ENCODE results near the gene NCK1. TPM values are rescaled to one million over a fixed set of nuclear protein-coding genes. Genes with fewer than 3 reads are reported as not detected.

Gene NCK1
- total and polyA plus RNA-seq, 9 of the 15 experiments (the other 6 are each of a cell fraction or from before 2014, with no cell fraction given) = 17.3 to 30.5 (median 25.0) TPM

DNA sequence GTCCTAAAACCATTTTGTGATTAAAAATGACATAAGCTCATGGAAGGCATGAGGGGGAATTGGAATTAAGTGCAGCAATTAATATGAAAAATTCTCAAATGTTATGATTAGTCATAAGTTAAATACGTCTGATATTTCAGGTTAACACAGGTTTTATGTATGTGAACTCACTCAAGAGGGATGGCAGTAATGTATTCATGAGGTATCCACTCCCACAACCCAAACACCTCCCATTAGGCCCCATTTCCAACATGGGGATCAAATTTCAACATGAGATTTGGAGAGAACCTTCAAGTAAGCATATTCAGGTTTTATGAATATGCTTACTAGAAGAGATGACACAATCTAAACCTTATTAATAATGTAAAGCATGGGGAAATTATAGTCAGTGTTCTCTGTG, 54.2 kb downstream of the NCK1 start:
- WGBS (ENCODE audit: insufficient coverage, low coverage, missing lambda C conversion rate) = 50% methylated on average over 1 of the region's 1 CpG
- peak in 1 of 4 experiments; percentile 19 for DNase-seq (ENCODE audit: extremely low read depth in 1 of 4, low spot score in 3 of 4)
- intact Hi-C loops (cut with micrococcal nuclease) (no loop called here), in situ Hi-C loops (cut with MboI) (no loop called here)
- Histone ChIP-seq H3K79me2 (ENCODE audit: control insufficient read depth, insufficient read depth, low read length) (peaks cover 95% of the 10 kb centered on the region), H3K4me1 (replicated peaks in 1 of 2; ENCODE audit: control insufficient read depth in 2 of 2, insufficient read depth in 2 of 2, low read length in 2 of 2) (peaks cover 3 to 11% of the 10 kb centered on the region in 2 experiments; a peak in 2 of 5 replicates), H2AFZ (ENCODE audit: low read depth, low read length) (no peak overlapping the region), H3K9me1 (ENCODE audit: control insufficient read depth, insufficient read depth, low read length) (no peaks in the 10 kb centered on the region), H3K4me2 (ENCODE audit: insufficient read depth, low read length) (no peak overlapping the region), H3K27ac (ENCODE audit: extremely low read depth, low read depth, low read length) (no peak overlapping the region), H3K4me3 (no peak overlapping the region), H3K27me3 (ENCODE audit: control insufficient read depth in 2 of 2, insufficient read depth in 2 of 2, low read length in 2 of 2) (no peaks in the 10 kb centered on the region), H4K20me1 (replicated peaks; ENCODE audit: control insufficient read depth, insufficient read depth, low read length) (no peaks in the 10 kb centered on the region), H3K9me3 (replicated peaks; ENCODE audit: control insufficient read depth, insufficient read depth, low read depth, low read length) (no peaks in the 10 kb centered on the region), H3K9ac (ENCODE audit: insufficient read depth in 1 of 2, low read depth in 2 of 2, low read length in 2 of 2) (no peak overlapping the region), H3K36me3 (ENCODE audit: control insufficient read depth, insufficient read depth, low read length) (no peaks in the 10 kb centered on the region)
- ChIA-PET CTCF (ENCODE audit: low intra/inter-chr PET ratio) (no interaction called here), POLR2A (no interaction called here)
- no peak for TF ChIP-seq KLF16 (IDR thresholded peaks at IDR 0.05)
- TF ChIP-seq ZNF707 (CRISPR knock-in tag; conservative IDR thresholded peaks at IDR 0.05) = no peak
- TF ChIP-seq, protein P1, sequence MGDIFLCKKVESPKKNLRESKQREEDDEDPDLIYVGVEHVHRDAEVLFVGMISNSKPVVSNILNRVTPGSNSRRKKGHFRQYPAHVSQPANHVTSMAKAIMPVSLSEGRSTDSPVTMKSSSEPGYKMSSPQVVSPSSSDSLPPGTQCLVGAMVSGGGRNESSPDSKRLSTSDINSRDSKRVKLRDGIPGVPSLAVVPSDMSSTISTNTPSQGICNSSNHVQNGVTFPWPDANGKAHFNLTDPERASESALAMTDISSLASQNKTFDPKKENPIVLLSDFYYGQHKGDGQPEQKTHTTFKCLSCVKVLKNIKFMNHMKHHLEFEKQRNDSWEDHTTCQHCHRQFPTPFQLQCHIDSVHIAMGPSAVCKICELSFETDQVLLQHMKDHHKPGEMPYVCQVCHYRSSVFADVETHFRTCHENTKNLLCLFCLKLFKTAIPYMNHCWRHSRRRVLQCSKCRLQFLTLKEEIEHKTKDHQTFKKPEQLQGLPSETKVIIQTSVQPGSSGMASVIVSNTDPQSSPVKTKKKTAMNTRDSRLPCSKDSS (IDR thresholded peaks at IDR 0.05; ENCODE audit: low read depth, partially characterized antibody) = no peak
- TF ChIP-seq ZFP30 (CRISPR knock-in tag; IDR thresholded peaks at IDR 0.05; ENCODE audit: borderline replicate concordance) = no peak
- TF ChIP-seq ZNF551 (CRISPR knock-in tag; IDR thresholded peaks at IDR 0.05) = no peak
- TF ChIP-seq NFATC3 (IDR thresholded peaks at IDR 0.05) = no peak
- no peak for TF ChIP-seq MLLT1 (IDR thresholded peaks at IDR 0.05)
- FAIRE-seq = no peak
- ATAC-seq = peak; percentile 73
- BruUV-seq (replicated peaks) = no TSS peak
